KMS-11 (cell line): ENCODE measurements around the gene KSR2.

Experiments used
- H2AFZ ChIP-seq: fragments of 200-600 bp; sonication (generic); 2 replicates; pipeline ENCODE4 v1.6.1; 2016; ENCODE audit warnings: antibody characterized with exemption, mixed run types, low read depth
- H3K27ac ChIP-seq: fragments of 200-600 bp; sonication (generic); 2 replicates; pipeline ENCODE4 v1.6.1; 2016; ENCODE audit warnings: mild to moderate bottlenecking, mixed run types
- H3K27me3 ChIP-seq: fragments of 200-600 bp; sonication (generic); 2 replicates; pipeline ENCODE4 v1.6.1; 2017; ENCODE audit warnings: mild to moderate bottlenecking, low read depth, mixed run types, moderate library complexity; ENCODE audit not compliant: insufficient read depth
- H3K36me3 ChIP-seq: fragments of 200-600 bp; sonication (generic); 2 replicates; pipeline ENCODE4 v1.6.1; 2017; ENCODE audit warnings: mild to moderate bottlenecking, mixed run types; ENCODE audit not compliant: insufficient read depth
- H3K4me1 ChIP-seq: fragments of 200-600 bp; sonication (generic); 2 replicates; pipeline ENCODE4 v1.6.1; 2016; ENCODE audit warnings: mild to moderate bottlenecking, low read depth, mixed run types; ENCODE audit not compliant: poor library complexity, severe bottlenecking
- H3K4me2 ChIP-seq: fragments of 200-600 bp; sonication (generic); 2 replicates; pipeline ENCODE4 v1.7.0; 2016; ENCODE audit warnings: mild to moderate bottlenecking, mixed run types
- H3K4me3 ChIP-seq: fragments of 200-600 bp; sonication (generic); IDR thresholded peaks from 2 replicates; pipeline ENCODE4 v1.6.1; 2017; ENCODE audit warnings: low read depth, low read length, mixed read lengths; ENCODE audit not compliant: insufficient read depth
- H3K79me2 ChIP-seq: fragments of 200-600 bp; sonication (generic); 2 replicates; pipeline ENCODE4 v1.6.1; 2016; ENCODE audit warnings: low read depth, mixed run types; ENCODE audit not compliant: insufficient read depth
- H3K9ac ChIP-seq: fragments of 200-600 bp; sonication (generic); 2 replicates; pipeline ENCODE4 v1.6.1; 2016; ENCODE audit warnings: mild to moderate bottlenecking, mixed run types
- H4K20me1 ChIP-seq: fragments of 200-600 bp; sonication (generic); 2 replicates; pipeline ENCODE4 v1.6.1; 2016; ENCODE audit warnings: mild to moderate bottlenecking, mixed run types; ENCODE audit not compliant: insufficient read depth
- TF ChIP-seq, protein P1 (sequence below): fragments of 200-600 bp; sonication (generic); conservative IDR thresholded peaks from 2 replicates; pipeline ENCODE4 v1.6.1; 2017; ENCODE audit warnings: low read depth, mild to moderate bottlenecking, antibody characterized with exemption, low read length, moderate library complexity, mixed read lengths

The KSR2 gene

GRCh38 chr12:117459229-117459628 lies 509.6 kb downstream of the KSR2 start:
- Histone ChIP-seq H2AFZ (no peak overlapping the region), H3K4me3 (no peak overlapping the region), H3K27ac (no peak overlapping the region), H4K20me1 (no peaks in the 10 kb centered on the region), H3K36me3 (no peaks in the 10 kb centered on the region), H3K4me2 (no peak overlapping the region), H3K4me1 (no peaks in the 10 kb centered on the region), H3K27me3 (no peaks in the 10 kb centered on the region), H3K9ac (no peak overlapping the region), H3K79me2 (no peaks in the 10 kb centered on the region)
- TF ChIP-seq, protein P1, sequence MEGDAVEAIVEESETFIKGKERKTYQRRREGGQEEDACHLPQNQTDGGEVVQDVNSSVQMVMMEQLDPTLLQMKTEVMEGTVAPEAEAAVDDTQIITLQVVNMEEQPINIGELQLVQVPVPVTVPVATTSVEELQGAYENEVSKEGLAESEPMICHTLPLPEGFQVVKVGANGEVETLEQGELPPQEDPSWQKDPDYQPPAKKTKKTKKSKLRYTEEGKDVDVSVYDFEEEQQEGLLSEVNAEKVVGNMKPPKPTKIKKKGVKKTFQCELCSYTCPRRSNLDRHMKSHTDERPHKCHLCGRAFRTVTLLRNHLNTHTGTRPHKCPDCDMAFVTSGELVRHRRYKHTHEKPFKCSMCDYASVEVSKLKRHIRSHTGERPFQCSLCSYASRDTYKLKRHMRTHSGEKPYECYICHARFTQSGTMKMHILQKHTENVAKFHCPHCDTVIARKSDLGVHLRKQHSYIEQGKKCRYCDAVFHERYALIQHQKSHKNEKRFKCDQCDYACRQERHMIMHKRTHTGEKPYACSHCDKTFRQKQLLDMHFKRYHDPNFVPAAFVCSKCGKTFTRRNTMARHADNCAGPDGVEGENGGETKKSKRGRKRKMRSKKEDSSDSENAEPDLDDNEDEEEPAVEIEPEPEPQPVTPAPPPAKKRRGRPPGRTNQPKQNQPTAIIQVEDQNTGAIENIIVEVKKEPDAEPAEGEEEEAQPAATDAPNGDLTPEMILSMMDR, result no peak

GRCh38 chr12:117457189-117457588 lies 511.6 kb downstream of the KSR2 start:
- H2AFZ ChIP-seq, result no peak overlapping the region
- no peaks in the 10 kb centered on the region for H3K27me3 ChIP-seq
- no peak overlapping the region for H3K27ac ChIP-seq
- H3K4me1 ChIP-seq, result no peaks in the 10 kb centered on the region
- TF ChIP-seq, protein P1, result no peak
- no peaks in the 10 kb centered on the region for H3K36me3 ChIP-seq
- no peaks in the 10 kb centered on the region for H4K20me1 ChIP-seq
- no peak overlapping the region for H3K4me2 ChIP-seq
- no peak overlapping the region for H3K4me3 ChIP-seq
- no peak overlapping the region for H3K9ac ChIP-seq
- no peaks in the 10 kb centered on the region for H3K79me2 ChIP-seq

DNA sequence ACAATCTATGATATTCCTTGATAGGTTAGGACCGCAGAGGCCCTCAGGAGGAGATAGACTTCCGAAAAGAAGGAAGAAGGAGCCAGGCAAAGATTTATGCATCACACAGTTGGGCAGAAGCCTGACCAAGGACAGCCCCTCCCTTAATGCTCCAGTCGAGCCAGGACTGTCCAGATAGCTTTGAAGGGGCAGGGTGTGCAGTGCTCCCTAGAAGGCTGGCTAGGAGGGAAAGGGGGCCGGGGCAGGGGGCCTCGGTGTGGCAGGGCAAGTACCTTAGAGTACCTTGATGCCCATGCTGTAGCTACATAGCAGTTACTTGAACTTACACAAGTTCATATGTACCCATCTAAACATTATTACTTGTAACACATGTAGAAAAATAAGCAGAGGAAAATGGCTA lies 512.7 kb downstream of the KSR2 start:
- H3K4me2 ChIP-seq, result no peak overlapping the region
- H3K9ac ChIP-seq, result no peak overlapping the region
- no peaks in the 10 kb centered on the region for H3K27me3 ChIP-seq

DNA sequence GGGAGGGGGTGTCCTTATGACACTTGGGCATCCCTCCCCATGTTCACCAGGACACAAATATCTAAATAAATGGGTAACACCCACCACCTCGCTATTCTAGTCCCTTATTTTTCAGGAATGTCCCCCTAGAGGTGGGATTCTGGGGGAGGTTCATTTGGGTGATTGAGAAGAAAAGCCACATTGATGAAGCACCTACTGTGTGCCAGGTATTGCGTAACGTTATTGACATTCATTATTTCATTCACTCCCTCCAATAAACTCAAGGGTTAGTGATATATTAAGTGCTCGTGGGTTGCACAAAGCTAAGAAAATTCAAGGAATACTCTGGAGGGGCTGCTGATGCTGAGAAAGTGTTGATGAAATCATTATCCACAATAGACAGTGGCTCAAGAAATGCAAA lies 514.8 kb downstream of the KSR2 start:
- H3K4me3 ChIP-seq, result no peak overlapping the region
- H4K20me1 ChIP-seq, result no peaks in the 10 kb centered on the region
- H3K4me2 ChIP-seq, result no peak overlapping the region
- H3K4me1 ChIP-seq, result no peaks in the 10 kb centered on the region
- H2AFZ ChIP-seq, result no peak overlapping the region
- TF ChIP-seq, protein P1, result no peak
- no peaks in the 10 kb centered on the region for H3K36me3 ChIP-seq
- no peaks in the 10 kb centered on the region for H3K79me2 ChIP-seq
- no peak overlapping the region for H3K9ac ChIP-seq
- no peaks in the 10 kb centered on the region for H3K27me3 ChIP-seq
- H3K27ac ChIP-seq, result no peak overlapping the region

More for the DNA sequence above, 512.7 kb downstream of the KSR2 start:
- no peaks in the 10 kb centered on the region for H3K4me1 ChIP-seq
- H2AFZ ChIP-seq, result no peak overlapping the region
- H3K4me3 ChIP-seq, result no peak overlapping the region
- H4K20me1 ChIP-seq, result no peaks in the 10 kb centered on the region
- H3K27ac ChIP-seq, result no peak overlapping the region
- H3K36me3 ChIP-seq, result no peaks in the 10 kb centered on the region
- TF ChIP-seq, protein P1, result no peak
- H3K79me2 ChIP-seq, result no peaks in the 10 kb centered on the region

GRCh38 chr12:117452112-117452511 lies 516.7 kb downstream of the KSR2 start:
- H3K79me2 ChIP-seq, result no peaks in the 10 kb centered on the region
- no peaks in the 10 kb centered on the region for H3K4me1 ChIP-seq
- H3K27me3 ChIP-seq, result no peaks in the 10 kb centered on the region
- H2AFZ ChIP-seq, result no peak overlapping the region
- no peak overlapping the region for H3K4me3 ChIP-seq
- H3K9ac ChIP-seq, result no peak overlapping the region
- no peaks in the 10 kb centered on the region for H4K20me1 ChIP-seq
- no peak overlapping the region for H3K27ac ChIP-seq
- H3K36me3 ChIP-seq, result no peaks in the 10 kb centered on the region
- H3K4me2 ChIP-seq, result no peak overlapping the region
- TF ChIP-seq, protein P1, result no peak
